Endothelial cell of umbilical vein (primary cell): ENCODE measurements around the gene SP9. TPM values are rescaled to one million over a fixed set of nuclear protein-coding genes. Genes with fewer than 3 reads are reported as not detected.

ENCODE experiments used
- BruUV-seq: library from RNA; stranded (reverse); fragments of 400-500 nt; replicated peaks from 2 replicates; lab custom pipeline; 2021; lab: Mats Ljungman, UMichigan
- CTCF ChIA-PET: fragments of 300-600, 350-600 bp; sonication (Branson Sonifier 250); formaldehyde crosslinking; loops from one replicate; lab custom pipeline; 2021; ENCODE audit warnings: antibody characterized with exemption, inconsistent platforms; lab: Charles Lee
- POLR2A ChIA-PET: fragments of 300-600, 350-600 bp; sonication (Branson Sonifier 250); formaldehyde crosslinking; loops from one replicate; lab custom pipeline; 2021; ENCODE audit warnings: antibody characterized with exemption, inconsistent platforms; lab: Charles Lee
- DNase-seq: peaks from one replicate; pipeline ENCODE4 v3.0.0-alpha.2; 2011; ENCODE audit warnings: low read depth, low spot score
- FAIRE-seq: peaks from 2 replicates; lab custom pipeline; 2011; peaks lifted over from hg19 to GRCh38; lab: Jason Lieb, UNC
- H2AFZ ChIP-seq: 2 replicates; pipeline ENCODE4 v1.6.0; 2012; ENCODE audit warnings: low read depth, low read length, control low read depth, inconsistent platforms
- H3K27ac ChIP-seq: 2 replicates; pipeline ENCODE4 v1.5.1; 2011; ENCODE audit warnings: low read depth, mild to moderate bottlenecking, control low read depth, low read length, moderate library complexity; ENCODE audit not compliant: insufficient read depth
- H3K27me3 ChIP-seq, 2 experiments: 2 replicates each; pipeline versions ENCODE4 v1.6.0 to v1.6.1; 2011; ENCODE audit warnings: low read length in 2 of 2, mixed read lengths in 1 of 2; ENCODE audit not compliant: control insufficient read depth in 2 of 2, insufficient read depth in 2 of 2
- H3K36me3 ChIP-seq, 2 experiments: 2 replicates in 1 of 2; 3 replicates in 1 of 2; pipeline ENCODE4 v1.5.1; 2011; ENCODE audit warnings: low read length in 2 of 2, mild to moderate bottlenecking in 1 of 2, moderate library complexity in 1 of 2; ENCODE audit not compliant: control insufficient read depth in 2 of 2, insufficient read depth in 2 of 2; ENCODE audit errors: extremely low read depth in 1 of 2
- H3K4me1 ChIP-seq: 3 replicates; pipeline ENCODE4 v1.5.1; 2011; ENCODE audit warnings: mild to moderate bottlenecking, low read length; ENCODE audit not compliant: control insufficient read depth, insufficient read depth; ENCODE audit errors: extremely low read depth
- H3K4me2 ChIP-seq: 2 replicates; pipeline ENCODE4 v1.6.1; 2011; ENCODE audit warnings: low read length, control low read depth, mixed read lengths; ENCODE audit not compliant: insufficient read depth
- H3K4me3 ChIP-seq, 3 experiments: fragments of 200-600 bp in 1 of 3; sonication (generic), shearing (Covaris generic) in 1 of 3; replicated peaks in 1 of 3; 2 replicates each; pipeline ENCODE4 v1.5.1; 2011 to 2016; ENCODE audit warnings: control low read depth in 3 of 3, low read length in 3 of 3, mild to moderate bottlenecking in 2 of 3, inconsistent platforms in 1 of 3, low read depth in 1 of 3, moderate library complexity in 1 of 3; ENCODE audit not compliant: insufficient read depth in 1 of 3
- H3K79me2 ChIP-seq: 2 replicates; pipeline ENCODE4 v1.6.0; 2012; ENCODE audit warnings: low read length, inconsistent platforms; ENCODE audit not compliant: control insufficient read depth, insufficient read depth
- H3K9ac ChIP-seq: replicated peaks from 2 replicates; pipeline ENCODE3; 2011; ENCODE audit warnings: low read length, control low read depth; ENCODE audit not compliant: insufficient read depth; ENCODE audit errors: extremely low read depth
- H3K9me1 ChIP-seq: replicated peaks from 3 replicates; pipeline ENCODE4 v1.6.0; 2011; ENCODE audit warnings: mild to moderate bottlenecking, low read length; ENCODE audit not compliant: control insufficient read depth, insufficient read depth; ENCODE audit errors: extremely low read depth
- H3K9me3 ChIP-seq: replicated peaks from 2 replicates; pipeline ENCODE4 v1.5.1; 2012; ENCODE audit warnings: low read length, inconsistent platforms; ENCODE audit not compliant: control insufficient read depth, insufficient read depth
- H4K20me1 ChIP-seq: replicated peaks from 2 replicates; pipeline ENCODE3; 2011; ENCODE audit warnings: mild to moderate bottlenecking, low read length; ENCODE audit not compliant: control insufficient read depth, insufficient read depth; ENCODE audit errors: extremely low read depth
- CTCF ChIP-seq, 2 donors: IDR thresholded peaks; 1 replicate in 1 of 2; 2 replicates in 1 of 2; pipeline ENCODE4 v1.5.1; 2011; ENCODE audit warnings: low read length in 2 of 2, mild to moderate bottlenecking in 2 of 2, moderate library complexity in 2 of 2, control low read depth in 1 of 2, inconsistent platforms in 1 of 2, low read depth in 1 of 2; ENCODE audit not compliant: insufficient read depth in 1 of 2; ENCODE audit errors: extremely low read depth in 1 of 2
- EZH2 ChIP-seq: IDR thresholded peaks from 2 replicates; pipeline ENCODE4 v1.6.1; 2012; ENCODE audit warnings: borderline replicate concordance, low read depth, mild to moderate bottlenecking, moderate library complexity, low read length, inconsistent platforms; ENCODE audit not compliant: severe bottlenecking
- FOS ChIP-seq: IDR thresholded peaks from 2 replicates; pipeline ENCODE4 v1.6.1; 2011; ENCODE audit warnings: mild to moderate bottlenecking, low read length, moderate library complexity, borderline replicate concordance; ENCODE audit not compliant: insufficient read depth
- GATA2 ChIP-seq: IDR thresholded peaks from 2 replicates; pipeline ENCODE4 v1.7.0; 2011; ENCODE audit warnings: low read depth, mild to moderate bottlenecking, moderate library complexity, mixed read lengths, low read length; ENCODE audit not compliant: insufficient read length, insufficient read depth
- JUN ChIP-seq: IDR thresholded peaks from 2 replicates; pipeline ENCODE4 v1.6.1; 2011; ENCODE audit warnings: borderline replicate concordance, low read depth; ENCODE audit not compliant: insufficient read length, insufficient read depth
- MYC ChIP-seq: IDR thresholded peaks from one replicate; pipeline ENCODE4 v1.6.1; 2011; ENCODE audit warnings: mild to moderate bottlenecking, low read depth, low read length
- POLR2A ChIP-seq: IDR thresholded peaks from 2 replicates; pipeline ENCODE4 v1.6.1; 2012; ENCODE audit warnings: low read depth, mild to moderate bottlenecking, control low read depth, low read length
- POLR2AphosphoS5 ChIP-seq: IDR thresholded peaks from 2 replicates; pipeline ENCODE4 v1.6.1; 2012; ENCODE audit warnings: low read depth, mild to moderate bottlenecking, control low read depth, low read length, moderate library complexity; ENCODE audit not compliant: insufficient read depth
- dilution Hi-C: fragments of 300-500 bp; cut with MboI; formaldehyde crosslinking; loops from one replicate; pipeline ENCODE4 v1.15.0; 2019; ENCODE audit warnings: low sequenced_read_pairs; ENCODE audit not compliant: extremely low pct_ligation_motif_present
- intact Hi-C: fragments of 100-400 bp; cut with micrococcal nuclease; formaldehyde crosslinking; loops from one replicate; pipeline ENCODE4 v1.10.0; 2022
- polyA plus RNA-seq, 4 experiments: library from polyadenylated mRNA; depleted of rRNA in 3 of 4; stranded (reverse) in 3 of 4; unstranded in 1 of 4; fragments of >200 nt; gene quantifications; 2 replicates each; pipeline versions ENCODE4 v1.2.1 to v1.2.3, GENCODE V29; 2011 to 2012; ENCODE audit warnings: missing spikeins in 1 of 4
- total RNA-seq: library from RNA; stranded (reverse); gene quantifications from 2 replicates; pipeline ENCODE4 v1.2.3, GENCODE V29; 2021
- TF ChIP-seq, protein P1 (sequence below): IDR thresholded peaks from 2 replicates; pipeline ENCODE4 v1.6.1; 2011; ENCODE audit not compliant: insufficient read depth, insufficient read length

SP9 gene
- total and polyA plus RNA-seq, 2 donors (not counting 3 experiments of a cell fraction or from before 2014, with no cell fraction given): not detected

- no peak overlapping the region for H3K27ac ChIP-seq
- H3K4me2 ChIP-seq: no peak overlapping the region
- no peaks in the 10 kb centered on the region for H3K9me3 ChIP-seq
- H3K4me1 ChIP-seq: no peaks in the 10 kb centered on the region
- no peak for TF ChIP-seq POLR2AphosphoS5
- TF ChIP-seq POLR2A: no peak
- TF ChIP-seq EZH2: no peak
- TF ChIP-seq, protein P1, sequence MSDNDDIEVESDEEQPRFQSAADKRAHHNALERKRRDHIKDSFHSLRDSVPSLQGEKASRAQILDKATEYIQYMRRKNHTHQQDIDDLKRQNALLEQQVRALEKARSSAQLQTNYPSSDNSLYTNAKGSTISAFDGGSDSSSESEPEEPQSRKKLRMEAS: no peak
- TF ChIP-seq GATA2: no peak
- no peak for TF ChIP-seq MYC
- TF ChIP-seq CTCF (IDR thresholded peaks at IDR 0.05; ENCODE audit: extremely low read depth in 1 of 2, insufficient read depth in 1 of 2, low read depth in 1 of 2, low read length in 2 of 2): no peak
- no peak for TF ChIP-seq JUN
- no peak for TF ChIP-seq FOS
- no peaks in the 10 kb centered on the region for H3K27me3 ChIP-seq
- peaks cover 0 to 11% of the 10 kb centered on the region in 2 experiments for H3K36me3 ChIP-seq
- H3K4me3 ChIP-seq: no peak overlapping the region
- no peak overlapping the region for H3K9ac ChIP-seq
- H3K9me1 ChIP-seq: no peaks in the 10 kb centered on the region
- no peak overlapping the region for H2AFZ ChIP-seq
- intact Hi-C loops: no loop called here
- POLR2A ChIA-PET: no interaction called here
- no peaks in the 10 kb centered on the region for H4K20me1 ChIP-seq
- dilution Hi-C loops: no loop called here
- DNase-seq (no peak), FAIRE-seq (no peak)
- BruUV-seq: no TSS peak
- no peaks in the 10 kb centered on the region for H3K79me2 ChIP-seq
- CTCF ChIA-PET: no interaction called here
Measured at GRCh38 chr2:174365571-174365970, 30.8 kb downstream of the SP9 start.
